Kidney (tissue), 22 donors: Measurements from ENCODE around the gene HSPA6. TPM values are rescaled to one million over a fixed set of nuclear protein-coding genes. Genes with fewer than 3 reads are reported as not detected.
"Not testable (repeated sequence)": the region's sequence is repeated elsewhere in the genome, so short reads cannot be mapped to it uniquely, and the experiment has no call there.

Experiments used
- DNase-seq, 5 donors: peaks; one replicate each; pipeline ENCODE4 v3.0.0-alpha.2; 2013 to 2020
- FAIRE-seq: peaks from 2 replicates; lab custom pipeline; 2012; peaks lifted over from hg19 to GRCh38; lab: Jason Lieb, UNC
- H3K27ac ChIP-seq, 2 donors: one replicate each; pipeline ENCODE4 v1.7.0; 2013; ENCODE audit warnings: low read depth in 2 of 2, low read length in 2 of 2, inconsistent platforms in 1 of 2
- H3K27me3 ChIP-seq: one replicate; pipeline ENCODE4 v1.7.1; 2013; ENCODE audit warnings: low read length, inconsistent platforms; ENCODE audit not compliant: control insufficient read depth, insufficient read depth
- H3K36me3 ChIP-seq, 3 donors: one replicate each; pipeline versions ENCODE4 v1.7.0 to v1.7.1; 2013; ENCODE audit warnings: low read length in 3 of 3, control low read depth in 1 of 3, inconsistent platforms in 1 of 3; ENCODE audit not compliant: insufficient read depth in 3 of 3, control insufficient read depth in 2 of 3
- H3K4me1 ChIP-seq, 3 donors: one replicate each; pipeline versions ENCODE4 v1.7.0 to v1.7.1; 2013; ENCODE audit warnings: low read length in 3 of 3, inconsistent platforms in 1 of 3, low read depth in 1 of 3; ENCODE audit not compliant: control insufficient read depth in 2 of 3, insufficient read depth in 2 of 3
- H3K4me3 ChIP-seq, 3 donors: one replicate each; pipeline versions ENCODE4 v1.7.0 to v1.8.1; 2013; ENCODE audit warnings: low read length in 3 of 3, control low read depth in 1 of 3, inconsistent platforms in 1 of 3
- H3K9ac ChIP-seq, 3 donors: one replicate each; pipeline versions ENCODE4 v1.7.0 to v1.7.1; 2013; ENCODE audit warnings: low read length in 3 of 3, control low read depth in 1 of 3, inconsistent platforms in 1 of 3
- H3K9me3 ChIP-seq, 3 donors: one replicate each; pipeline versions ENCODE4 v1.7.0 to v1.7.1; 2013; ENCODE audit warnings: low read length in 3 of 3, control low read depth in 1 of 3, inconsistent platforms in 1 of 3; ENCODE audit not compliant: control insufficient read depth in 2 of 3, insufficient read depth in 1 of 3
- intact Hi-C: fragments of 100-400 bp; cut with DNase I; formaldehyde crosslinking; loops from one replicate; pipeline ENCODE4 v1.11.1; 2022
- long read RNA-seq, 10 donors: library from polyadenylated mRNA in 1 of 10; unstranded in 1 of 10; transcript quantifications; one replicate each; pipeline ENCODE4 v2.0.0 and lab custom pipeline, GENCODE V29; 2021 to 2026
- polyA plus RNA-seq: library from polyadenylated mRNA; stranded (reverse); fragments of 350-450 nt; fragmentation: Illumina TruSeq; extraction: RNeasy Lipid Tissue Mini Kit (QIAGEN cat#74804); gene quantifications from one replicate; pipeline ENCODE4 v1.2.3, GENCODE V29; 2014; ENCODE audit warnings: low read depth, low replicate concordance; ENCODE audit not compliant: insufficient read depth
- total RNA-seq: library from RNA; stranded (reverse); fragmentation: NEBNext Ultra II Directional; extraction: Animal tissue kit (Norgen Biotek cat#: 25700); gene quantifications from one replicate; pipeline ENCODE4 v1.2.1, GENCODE V29; 2021
- TF ChIP-seq, protein P1 (sequence below): IDR thresholded peaks from 3 replicates; pipeline ENCODE4 v1.5.1; 2012; ENCODE audit warnings: mild to moderate bottlenecking, moderate library complexity, borderline replicate concordance; ENCODE audit not compliant: insufficient read depth; ENCODE audit errors: extremely low read depth
- donor health status: control.
- donor health status: control.
- donor health status: control.
- donor health status: control.
- donor health status: control.
- donor health status: DM: yes; HTN: yes; CAD: no.
- donor health status: Normal renal cell carcinoma (clear cell type).

The HSPA6 gene
- total RNA-seq (5.5 TPM), polyA plus RNA-seq (2.6 TPM)
- long read RNA-seq, donor 1, result 0 reads
- long read RNA-seq, donor 2, result 0 reads
- long read RNA-seq, donor 3, partial matches to known transcripts, result 0 of 1 reads
- long read RNA-seq, donor 3, other reads (novel, unspliced or antisense), result 0 of 1 reads
- long read RNA-seq, donor 4, partial matches to known transcripts, result 0 of 1 reads
- long read RNA-seq, donor 4, other reads (novel, unspliced or antisense), result 0 of 1 reads
- long read RNA-seq, donor 5, result 0 reads
- long read RNA-seq, donor 6, result 0 reads
- long read RNA-seq, donor 7, partial matches to known transcripts, result 0 of 4 reads
- long read RNA-seq, donor 7, other reads (novel, unspliced or antisense), result 0 of 4 reads
- long read RNA-seq, donor 8, result 0 reads
- long read RNA-seq, donor 9, result 0 reads
- long read RNA-seq, donor 10, result 0 reads

DNA sequence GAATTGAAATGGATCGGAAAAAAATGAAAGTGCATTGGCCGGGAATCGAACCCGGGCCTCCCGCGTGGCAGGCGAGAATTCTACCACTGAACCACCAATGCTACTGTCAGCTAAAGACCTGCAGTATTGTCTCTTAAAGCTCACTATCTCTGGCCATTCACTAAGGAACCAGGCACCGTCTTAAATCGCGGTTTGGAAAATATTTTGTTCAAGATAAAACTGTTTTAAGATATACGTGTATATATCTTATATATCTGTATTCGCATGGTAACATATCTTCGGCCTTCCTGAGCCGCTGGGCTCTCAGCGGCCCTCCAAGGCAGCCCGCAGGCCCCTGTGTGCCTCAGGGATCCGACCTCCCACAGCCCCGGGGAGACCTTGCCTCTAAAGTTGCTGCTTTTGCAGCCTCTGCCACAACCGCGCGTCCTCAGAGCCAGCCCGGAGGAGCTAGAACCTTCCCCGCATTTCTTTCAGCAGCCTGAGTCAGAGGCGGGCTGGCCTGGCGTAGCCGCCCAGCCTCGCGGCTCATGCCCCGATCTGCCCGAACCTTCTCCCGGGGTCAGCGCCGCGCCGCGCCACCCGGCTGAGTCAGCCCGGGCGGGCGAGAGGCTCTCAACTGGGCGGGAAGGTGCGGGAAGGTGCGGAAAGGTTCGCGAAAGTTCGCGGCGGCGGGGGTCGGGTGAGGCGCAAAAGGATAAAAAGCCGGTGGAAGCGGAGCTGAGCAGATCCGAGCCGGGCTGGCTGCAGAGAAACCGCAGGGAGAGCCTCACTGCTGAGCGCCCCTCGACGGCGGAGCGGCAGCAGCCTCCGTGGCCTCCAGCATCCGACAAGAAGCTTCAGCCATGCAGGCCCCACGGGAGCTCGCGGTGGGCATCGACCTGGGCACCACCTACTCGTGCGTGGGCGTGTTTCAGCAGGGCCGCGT is at the start of gene HSPA6:
Gene HSPA6 (plus strand): TSS at position 724 of the 925 bp plus-strand sequence. CDS start 119 bp downstream, at position 843.
- Histone ChIP-seq H3K27ac (peak within 1 kb of the TSS; percentile 33 to 93), H3K9ac (peak within 1 kb of the TSS; percentile 57 to 77 (median 71)), H3K4me3 (peak within 1 kb of the TSS; percentile 74 to 81 (median 78))
- FAIRE-seq, H3K36me3 ChIP-seq, intact Hi-C loops, H3K4me1 ChIP-seq, H3K27me3 ChIP-seq, H3K9me3 ChIP-seq: not testable (repeated sequence)
- DNase-seq, result peak; percentile 81 to 95 (median 83)

GRCh38 chr1:161477711-161478110 is 46.6 kb upstream of the HSPA6 start:
- intact Hi-C loops, H3K4me3 ChIP-seq, DNase-seq, H3K4me1 ChIP-seq, H3K9ac ChIP-seq, H3K27ac ChIP-seq, H3K9me3 ChIP-seq, FAIRE-seq, H3K36me3 ChIP-seq, H3K27me3 ChIP-seq: not testable (repeated sequence)

DNA sequence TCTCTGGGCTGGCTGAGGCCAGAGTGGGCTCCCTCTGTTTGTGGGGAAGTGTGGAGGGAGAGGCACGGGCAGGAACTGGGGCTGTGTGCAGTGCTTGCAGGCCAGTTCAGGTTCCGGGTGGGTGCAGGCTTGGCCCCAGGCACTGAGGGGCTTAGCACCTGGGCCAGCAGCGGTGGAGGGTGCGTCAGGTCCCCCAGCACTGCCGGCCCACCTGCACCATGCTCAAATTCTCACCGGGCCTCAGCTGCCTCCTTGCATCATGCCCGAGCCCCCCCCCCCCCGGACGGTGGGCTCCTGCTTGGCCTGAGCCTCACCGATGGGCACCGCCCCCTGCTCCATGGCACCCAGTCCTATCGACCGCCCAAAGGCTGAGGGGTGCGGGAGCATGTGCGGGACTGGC is 45.4 kb upstream of the HSPA6 start:
- Histone ChIP-seq H3K27ac (no peak overlapping the region), H3K27me3 (no peaks in the 10 kb centered on the region), H3K9ac (no peak overlapping the region), H3K4me1 (no peaks in the 10 kb centered on the region), H3K4me3 (no peak overlapping the region), H3K9me3 (no peaks in the 10 kb centered on the region), H3K36me3 (no peaks in the 10 kb centered on the region)
- no peak for FAIRE-seq
- TF ChIP-seq, protein P1, sequence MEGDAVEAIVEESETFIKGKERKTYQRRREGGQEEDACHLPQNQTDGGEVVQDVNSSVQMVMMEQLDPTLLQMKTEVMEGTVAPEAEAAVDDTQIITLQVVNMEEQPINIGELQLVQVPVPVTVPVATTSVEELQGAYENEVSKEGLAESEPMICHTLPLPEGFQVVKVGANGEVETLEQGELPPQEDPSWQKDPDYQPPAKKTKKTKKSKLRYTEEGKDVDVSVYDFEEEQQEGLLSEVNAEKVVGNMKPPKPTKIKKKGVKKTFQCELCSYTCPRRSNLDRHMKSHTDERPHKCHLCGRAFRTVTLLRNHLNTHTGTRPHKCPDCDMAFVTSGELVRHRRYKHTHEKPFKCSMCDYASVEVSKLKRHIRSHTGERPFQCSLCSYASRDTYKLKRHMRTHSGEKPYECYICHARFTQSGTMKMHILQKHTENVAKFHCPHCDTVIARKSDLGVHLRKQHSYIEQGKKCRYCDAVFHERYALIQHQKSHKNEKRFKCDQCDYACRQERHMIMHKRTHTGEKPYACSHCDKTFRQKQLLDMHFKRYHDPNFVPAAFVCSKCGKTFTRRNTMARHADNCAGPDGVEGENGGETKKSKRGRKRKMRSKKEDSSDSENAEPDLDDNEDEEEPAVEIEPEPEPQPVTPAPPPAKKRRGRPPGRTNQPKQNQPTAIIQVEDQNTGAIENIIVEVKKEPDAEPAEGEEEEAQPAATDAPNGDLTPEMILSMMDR, result no peak
- DNase-seq, result no peak
- intact Hi-C loops, result no loop called here

DNA sequence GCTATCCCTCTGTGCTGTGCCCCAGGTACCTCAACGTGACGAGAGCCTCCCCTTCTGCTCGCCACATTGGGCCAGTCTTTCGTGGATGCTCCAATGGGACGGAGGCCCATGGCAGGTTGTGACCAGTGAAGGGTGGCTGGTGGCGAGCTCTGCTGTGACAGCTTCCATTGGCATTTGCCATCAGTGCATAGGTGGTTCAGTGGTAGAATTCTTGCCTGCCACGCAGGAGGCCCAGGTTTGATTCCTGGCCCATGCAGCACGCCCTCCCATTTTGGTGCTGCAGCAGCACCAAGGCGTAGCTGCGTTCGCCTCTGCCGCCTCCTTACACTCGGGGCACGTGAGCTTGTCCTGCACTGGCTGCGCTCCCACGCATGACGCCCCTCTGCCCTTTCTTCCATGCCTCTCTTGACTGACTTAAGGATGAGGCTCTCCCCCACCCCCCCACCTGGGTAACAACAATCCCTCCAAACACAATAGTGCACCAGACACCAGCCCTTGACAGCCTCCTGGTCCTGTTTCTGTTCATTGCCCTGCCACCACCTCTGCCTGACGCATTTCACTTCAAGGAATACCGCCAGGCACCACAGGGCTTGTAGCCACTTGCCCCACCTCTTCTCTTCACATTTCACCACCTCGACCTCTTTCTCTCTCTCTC is 43.8 kb upstream of the HSPA6 start:
- FAIRE-seq (no peak), DNase-seq (no peak)
- no peaks in the 10 kb centered on the region for H3K36me3 ChIP-seq
- H3K9ac ChIP-seq, result no peak overlapping the region
- no peak overlapping the region for H3K4me3 ChIP-seq
- intact Hi-C loops, result no loop called here
- H3K4me1 ChIP-seq, result no peaks in the 10 kb centered on the region
- TF ChIP-seq, protein P1, result no peak
- no peaks in the 10 kb centered on the region for H3K9me3 ChIP-seq
- H3K27me3 ChIP-seq, result no peaks in the 10 kb centered on the region
- H3K27ac ChIP-seq, result no peak overlapping the region
